Activated CD8-positive, alpha-beta T cell treated with anti-CD3 and anti-CD28 coated beads for 36 hours (primary cell): Measurements from ENCODE around the gene PPP1R26. TPM values are rescaled to one million over a fixed set of nuclear protein-coding genes. Genes with fewer than 3 reads are reported as not detected.

Source experiments
- ATAC-seq: fragments of 200-7000 bp; cut with Tn5 transposase; one replicate; pipeline ENCODE4 v1.10.0; 2021; ENCODE audit warnings: mild to moderate bottlenecking, moderate library complexity
- CTCF ChIA-PET: fragments of 350-600 bp; sonication (Branson Sonifier 250); formaldehyde crosslinking; loops from one replicate; lab custom pipeline; 2021; ENCODE audit warnings: antibody characterized with exemption; lab: Charles Lee
- POLR2A ChIA-PET: fragments of 350-600 bp; sonication (Branson Sonifier 250); formaldehyde crosslinking; loops from one replicate; lab custom pipeline; 2021; ENCODE audit warnings: antibody characterized with exemption; lab: Charles Lee
- DNase-seq: peaks from one replicate; pipeline ENCODE4 v3.0.0-alpha.2; 2020
- H3K27ac Mint-ChIP-seq: one replicate; pipeline ENCODE4 v1.8.0; 2021; ENCODE audit warnings: mild to moderate bottlenecking, mixed read lengths
- H3K27me3 Mint-ChIP-seq: one replicate; pipeline ENCODE4 v1.8.0; 2021; ENCODE audit warnings: mixed read lengths
- H3K36me3 Mint-ChIP-seq: one replicate; pipeline ENCODE4 v1.8.0; 2021; ENCODE audit warnings: low read depth, mixed read lengths
- H3K4me1 Mint-ChIP-seq: one replicate; pipeline ENCODE4 v1.8.0; 2021; ENCODE audit warnings: low read depth, mixed read lengths
- H3K4me3 Mint-ChIP-seq: one replicate; pipeline ENCODE4 v1.8.0; 2021; ENCODE audit warnings: mild to moderate bottlenecking, moderate library complexity, mixed read lengths
- H3K9me3 Mint-ChIP-seq: one replicate; pipeline ENCODE4 v1.8.0; 2021; ENCODE audit warnings: mixed read lengths
- CTCF ChIP-seq: fragments of 200-600 bp; IDR thresholded peaks from one replicate; pipeline ENCODE4 v1.8.0; 2022; ENCODE audit warnings: antibody characterized with exemption, mild to moderate bottlenecking
- intact Hi-C: fragments of 100-400 bp; cut with micrococcal nuclease; formaldehyde crosslinking; loops from one replicate; pipeline ENCODE4 v1.10.0; 2022
- total RNA-seq, 2 experiments: library from RNA; stranded (reverse); gene quantifications; one replicate each; pipeline ENCODE4 v1.2.3, GENCODE V29; 2021

PPP1R26 gene
- total RNA-seq, 2 experiments from 2014 or later, result 0.54 to 0.58 TPM

- Mint-ChIP-seq H3K4me1 (peaks cover 13% of the 10 kb centered on the region), H3K27ac (no peak overlapping the region), H3K27me3 (no peaks in the 10 kb centered on the region), H3K36me3 (peaks cover 29% of the 10 kb centered on the region), H3K4me3 (peak overlapping the region; percentile 85), H3K9me3 (no peaks in the 10 kb centered on the region)
- TF ChIP-seq CTCF, result no peak
- CTCF ChIA-PET, result interaction anchor here (1.3 kb wide), 1 partner anchor 18 kb away, joined by 3 read pairs; no protein-coding TSS in a partner anchor
- DNase-seq (peak; percentile 88), ATAC-seq (peak; percentile 21)
- intact Hi-C loops, result no loop called here
- POLR2A ChIA-PET, result no interaction called here
Measured at GRCh38 chr9:135499326-135500070, 19.9 kb downstream of the PPP1R26 start.

GRCh38 chr9:135500071-135500524 is 20.5 kb downstream of the PPP1R26 start:
- Mint-ChIP-seq H3K27me3 (no peaks in the 10 kb centered on the region), H3K4me3 (peak overlapping the region; percentile 85), H3K27ac (peak overlapping the region; percentile 30), H3K36me3 (peaks cover 33% of the 10 kb centered on the region), H3K4me1 (peaks cover 13% of the 10 kb centered on the region), H3K9me3 (no peaks in the 10 kb centered on the region)
- intact Hi-C loops, result no loop called here
- POLR2A ChIA-PET, result no interaction called here
- CTCF ChIA-PET, result interaction anchor here (1.3 kb wide), 1 partner anchor 17 kb away, joined by 3 read pairs; no protein-coding TSS in a partner anchor
- ATAC-seq (peak; percentile 8), DNase-seq (no peak)
- no peak for TF ChIP-seq CTCF

- Mint-ChIP-seq H3K9me3 (no peaks in the 10 kb centered on the region), H3K4me3 (peak within 1 kb of the TSS; percentile 85), H3K36me3 (peaks cover 37% of the 10 kb centered on the region), H3K4me1 (peaks cover 13% of the 10 kb centered on the region), H3K27ac (peak within 1 kb of the TSS; percentile 95), H3K27me3 (no peaks in the 10 kb centered on the region)
- ChIA-PET POLR2A (no interaction called here), CTCF (no interaction called here)
- intact Hi-C loops, result no loop called here
- ATAC-seq (peak; percentile 94), DNase-seq (peak; percentile 86)
- peak; percentile 78 for TF ChIP-seq CTCF
Measured at GRCh38 chr9:135500525-135501260, 21.1 kb downstream of the PPP1R26 start, which contains the start of gene MRPS2. Gene MRPS2 (plus strand): TSS chr9:135500682. CDS start chr9:135500711, 29 bp downstream.

- peak overlapping the region; percentile 85 for H3K4me3 Mint-ChIP-seq
- CTCF ChIA-PET, result no interaction called here
- DNase-seq, result peak; percentile 64
- no peak for ATAC-seq
- H3K4me1 Mint-ChIP-seq, result peaks cover 13% of the 10 kb centered on the region
- H3K36me3 Mint-ChIP-seq, result peaks cover 37% of the 10 kb centered on the region
- POLR2A ChIA-PET, result no interaction called here
- TF ChIP-seq CTCF, result no peak
- no peaks in the 10 kb centered on the region for H3K27me3 Mint-ChIP-seq
- intact Hi-C loops, result no loop called here
- H3K27ac Mint-ChIP-seq, result peak overlapping the region; percentile 72
- no peaks in the 10 kb centered on the region for H3K9me3 Mint-ChIP-seq
Measured at GRCh38 chr9:135501261-135502167, 21.9 kb downstream of the PPP1R26 start.
